ENCODE measurements around the gene PCNT. TPM values are rescaled to one million over a fixed set of nuclear protein-coding genes. Genes with fewer than 3 reads are reported as not detected.

Gene PCNT
- total and polyA plus RNA-seq, 2 donors (not counting 1 experiment from before 2014, with no cell fraction given), result 20.3 to 58.1 TPM

GRCh38 chr21:46366561-46366960 is 42.6 kb downstream of the PCNT start:
- 96% methylated on average over 19 of the region's 19 CpGs for WGBS (ENCODE audit: insufficient coverage)
- CTCF ChIA-PET, result interaction anchor here (0.6 kb wide), 1 partner anchor 88 kb away, joined by 3 read pairs; no protein-coding TSS in a partner anchor
- ATAC-seq (ENCODE audit: low read depth) (no peak), DNase-seq (no peak)
- Histone ChIP-seq H4K20me1 (ENCODE audit: control insufficient read depth, insufficient read depth, low read length, poor library complexity, severe bottlenecking) (no peaks in the 10 kb centered on the region), H3K27me3 (replicated peaks in 1 of 4; ENCODE audit: control extremely low read depth in 1 of 4, control insufficient read depth in 3 of 4, insufficient read depth in 4 of 4, low read length in 3 of 4) (no peaks in the 10 kb centered on the region), H3K4me1 (ENCODE audit: control insufficient read depth in 2 of 2, insufficient read depth in 2 of 2, low read length in 2 of 2) (peaks cover 18 to 22% of the 10 kb centered on the region in 2 donors), H3K4me3 (ENCODE audit: control extremely low read depth in 1 of 5, extremely low read depth in 1 of 5, insufficient read depth in 1 of 5, low read depth in 2 of 5, low read length in 4 of 5) (no peak overlapping the region), H3K9ac (ENCODE audit: low read length) (no peak overlapping the region), H3K36me3 (replicated peaks in 1 of 2; ENCODE audit: control extremely low read depth in 1 of 2, control insufficient read depth in 1 of 2, extremely low read depth in 1 of 2, insufficient read depth in 2 of 2, low read length in 1 of 2) (peaks cover 2 to 30% of the 10 kb centered on the region in 2 experiments), H3K79me2 (ENCODE audit: control insufficient read depth, insufficient read depth, low read length) (peaks cover 18% of the 10 kb centered on the region), H3K9me3 (ENCODE audit: control extremely low read depth in 1 of 3, control insufficient read depth in 2 of 3, insufficient read depth in 1 of 3, low read length in 2 of 3) (peaks cover 0 to under 1% (median 0%) of the 10 kb centered on the region in 3 donors), H3K4me2 (replicated peaks; ENCODE audit: low read depth, low read length, poor library complexity, severe bottlenecking) (no peak overlapping the region), H2AFZ (ENCODE audit: insufficient read depth, low read depth, low read length, poor library complexity, severe bottlenecking) (no peak overlapping the region), H3K27ac (ENCODE audit: low read length in 2 of 2) (no peak overlapping the region)
- TF ChIP-seq EZH2 (IDR thresholded peaks at IDR 0.05; ENCODE audit: borderline replicate concordance, insufficient read depth, low read depth, low read length, poor library complexity, severe bottlenecking) (no peak), CTCF (IDR thresholded peaks at IDR 0.05) (no peak)
- Mint-ChIP-seq H3K27ac (no peak overlapping the region), H3K27me3 (no peaks in the 10 kb centered on the region), H3K4me3 (no peak overlapping the region), H3K4me1 (peaks cover 20% of the 10 kb centered on the region), H3K9me3 (ENCODE audit: insufficient read depth) (no peaks in the 10 kb centered on the region)
- intact Hi-C loops (cut with micrococcal nuclease), result no loop called here
- POLR2A ChIA-PET, result no interaction called here

- Histone ChIP-seq H3K27ac (ENCODE audit: low read length in 2 of 2) (no peak overlapping the region), H2AFZ (ENCODE audit: insufficient read depth, low read depth, low read length, poor library complexity, severe bottlenecking) (no peak overlapping the region), H3K4me1 (ENCODE audit: control insufficient read depth in 2 of 2, insufficient read depth in 2 of 2, low read length in 2 of 2) (peaks cover 18 to 22% of the 10 kb centered on the region in 2 donors), H3K9ac (ENCODE audit: low read length) (no peak overlapping the region), H3K4me3 (ENCODE audit: control extremely low read depth in 1 of 5, extremely low read depth in 1 of 5, insufficient read depth in 1 of 5, low read depth in 2 of 5, low read length in 4 of 5) (no peak overlapping the region), H3K4me2 (replicated peaks; ENCODE audit: low read depth, low read length, poor library complexity, severe bottlenecking) (no peak overlapping the region), H3K27me3 (replicated peaks in 1 of 4; ENCODE audit: control extremely low read depth in 1 of 4, control insufficient read depth in 3 of 4, insufficient read depth in 4 of 4, low read length in 3 of 4) (no peaks in the 10 kb centered on the region), H3K9me3 (ENCODE audit: control extremely low read depth in 1 of 3, control insufficient read depth in 2 of 3, insufficient read depth in 1 of 3, low read length in 2 of 3) (peaks cover 0 to 5% (median 0%) of the 10 kb centered on the region in 3 donors), H4K20me1 (ENCODE audit: control insufficient read depth, insufficient read depth, low read length, poor library complexity, severe bottlenecking) (no peaks in the 10 kb centered on the region), H3K79me2 (ENCODE audit: control insufficient read depth, insufficient read depth, low read length) (peaks cover 18% of the 10 kb centered on the region), H3K36me3 (replicated peaks in 1 of 2; ENCODE audit: control extremely low read depth in 1 of 2, control insufficient read depth in 1 of 2, extremely low read depth in 1 of 2, insufficient read depth in 2 of 2, low read length in 1 of 2) (peaks cover 2 to 32% of the 10 kb centered on the region in 2 experiments)
- Mint-ChIP-seq H3K27me3 (no peaks in the 10 kb centered on the region), H3K4me1 (peaks cover 22% of the 10 kb centered on the region), H3K4me3 (no peak overlapping the region), H3K9me3 (ENCODE audit: insufficient read depth) (no peaks in the 10 kb centered on the region), H3K27ac (no peak overlapping the region)
- ATAC-seq (ENCODE audit: low read depth), result no peak
- intact Hi-C loops (cut with micrococcal nuclease), result no loop called here
- ChIA-PET CTCF (interaction anchor here (0.6 kb wide), 1 partner anchor 89 kb away, joined by 3 read pairs; no protein-coding TSS in a partner anchor), POLR2A (no interaction called here)
- WGBS (ENCODE audit: insufficient coverage), result over 99% methylated on average over 19 of the region's 20 CpGs
- DNase-seq, result no peak
- no peak for TF ChIP-seq EZH2 (IDR thresholded peaks at IDR 0.05; ENCODE audit: borderline replicate concordance, insufficient read depth, low read depth, low read length, poor library complexity, severe bottlenecking)
- no peak for TF ChIP-seq CTCF (IDR thresholded peaks at IDR 0.05)
These were observed 43.0 kb downstream of the PCNT start for GRCh38 chr21:46366966-46367365.

Measured in B cell (primary cell).